Measurements from ENCODE around the gene LRIG1.
A peak's percentile ranks its signal among the peaks of the same experiment; 100 is the strongest.

Gene LRIG1

DNA sequence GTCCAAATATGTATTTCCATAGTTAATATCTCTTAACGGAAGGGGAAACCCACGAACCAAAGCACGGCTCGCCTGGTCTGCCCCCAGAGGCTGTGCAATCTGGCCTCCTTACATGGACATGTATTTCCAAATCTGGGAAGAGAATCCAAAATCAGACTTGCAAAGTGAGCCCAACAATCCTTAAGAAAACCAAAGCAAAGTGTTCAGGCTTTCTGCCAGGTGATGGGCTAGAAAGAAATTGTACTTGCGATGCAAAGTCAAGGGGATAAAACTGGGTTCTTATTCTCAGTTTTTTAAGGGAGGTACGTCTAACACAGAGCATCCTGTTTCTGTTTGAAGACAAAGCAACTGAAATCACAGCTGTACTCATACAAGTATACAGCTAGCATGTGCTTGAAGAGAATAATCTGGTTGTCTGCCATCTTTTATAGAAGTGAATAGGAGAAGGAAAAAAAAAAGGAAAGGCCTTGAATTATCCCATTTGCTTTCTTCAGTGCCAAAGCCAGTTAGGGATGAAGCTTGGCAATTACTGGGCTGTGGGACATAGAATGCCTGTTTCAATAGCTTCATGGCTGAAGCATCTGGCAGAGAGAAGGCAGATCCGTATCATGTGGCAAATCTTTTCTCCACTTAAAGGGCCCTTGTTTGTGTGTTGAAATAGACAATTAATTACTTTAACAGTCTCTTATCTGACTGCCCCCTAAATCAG is 48.4 kb downstream of the LRIG1 start:
- no peak overlapping the region for H3K4me3 Mint-ChIP-seq
- no peaks in the 10 kb centered on the region for H3K27me3 Mint-ChIP-seq
- DNase-seq (no peak), ATAC-seq (no peak)
- H3K9me3 Mint-ChIP-seq, result no peaks in the 10 kb centered on the region
- no peak overlapping the region for H3K27ac Mint-ChIP-seq
- H3K4me1 Mint-ChIP-seq, result no peaks in the 10 kb centered on the region

DNA sequence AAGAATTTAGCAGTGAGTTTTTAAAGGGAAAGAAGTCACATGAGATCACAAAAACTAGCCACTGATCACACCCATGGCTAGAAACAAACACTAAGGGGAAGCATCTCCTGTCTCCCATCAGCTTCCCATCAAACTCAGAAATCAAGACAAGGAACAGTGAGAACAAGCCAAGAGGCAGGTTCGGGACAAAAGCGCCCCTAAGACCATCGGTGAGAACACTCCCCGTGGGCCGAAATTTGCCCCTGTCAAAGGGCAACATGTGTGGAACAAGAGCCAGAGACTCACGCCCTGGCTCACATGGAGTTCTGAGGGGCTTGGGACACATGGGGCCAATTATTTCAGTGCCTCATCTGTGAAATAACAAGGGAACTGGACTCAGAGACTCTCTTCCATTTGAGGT is 49.1 kb downstream of the LRIG1 start:
- ATAC-seq (no peak), DNase-seq (no peak)
- H3K27me3 Mint-ChIP-seq, result no peaks in the 10 kb centered on the region
- H3K4me1 Mint-ChIP-seq, result no peaks in the 10 kb centered on the region
- no peaks in the 10 kb centered on the region for H3K9me3 Mint-ChIP-seq
- no peak overlapping the region for H3K4me3 Mint-ChIP-seq
- H3K27ac Mint-ChIP-seq, result no peak overlapping the region

DNA sequence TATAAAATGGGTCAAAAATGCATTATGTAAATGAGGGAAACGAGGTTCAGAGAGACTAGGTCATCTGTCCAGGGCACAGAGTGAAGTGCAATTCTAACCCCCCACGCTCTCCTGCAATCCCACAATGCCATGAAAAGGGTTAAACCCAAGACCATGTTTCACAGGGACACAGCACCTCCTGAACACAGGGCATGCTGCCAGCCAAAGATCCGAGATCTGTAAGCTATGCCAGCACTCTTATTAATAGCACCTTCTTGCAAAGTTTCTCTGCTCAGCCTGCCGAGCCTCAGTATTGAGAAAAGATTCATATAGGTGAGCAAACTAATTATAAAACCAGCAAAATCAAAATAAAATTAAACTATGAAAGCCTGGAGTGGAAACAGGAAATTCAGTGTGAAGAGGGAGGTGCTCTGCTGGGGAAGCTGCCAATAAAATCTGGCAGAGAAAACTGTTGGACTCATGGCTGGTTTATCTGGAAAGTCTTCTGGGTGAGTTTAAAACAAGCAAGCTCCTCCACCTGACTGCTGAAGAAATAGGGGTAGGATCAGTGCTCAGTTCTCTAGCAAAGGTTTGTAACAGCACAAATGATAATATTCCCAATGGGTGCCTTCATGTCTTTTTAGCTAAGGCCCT is 50.3 kb downstream of the LRIG1 start:
- Mint-ChIP-seq H3K27ac (no peak overlapping the region), H3K4me3 (no peak overlapping the region), H3K4me1 (no peaks in the 10 kb centered on the region), H3K9me3 (no peaks in the 10 kb centered on the region), H3K27me3 (no peaks in the 10 kb centered on the region)
- ATAC-seq (no peak), DNase-seq (no peak)

DNA sequence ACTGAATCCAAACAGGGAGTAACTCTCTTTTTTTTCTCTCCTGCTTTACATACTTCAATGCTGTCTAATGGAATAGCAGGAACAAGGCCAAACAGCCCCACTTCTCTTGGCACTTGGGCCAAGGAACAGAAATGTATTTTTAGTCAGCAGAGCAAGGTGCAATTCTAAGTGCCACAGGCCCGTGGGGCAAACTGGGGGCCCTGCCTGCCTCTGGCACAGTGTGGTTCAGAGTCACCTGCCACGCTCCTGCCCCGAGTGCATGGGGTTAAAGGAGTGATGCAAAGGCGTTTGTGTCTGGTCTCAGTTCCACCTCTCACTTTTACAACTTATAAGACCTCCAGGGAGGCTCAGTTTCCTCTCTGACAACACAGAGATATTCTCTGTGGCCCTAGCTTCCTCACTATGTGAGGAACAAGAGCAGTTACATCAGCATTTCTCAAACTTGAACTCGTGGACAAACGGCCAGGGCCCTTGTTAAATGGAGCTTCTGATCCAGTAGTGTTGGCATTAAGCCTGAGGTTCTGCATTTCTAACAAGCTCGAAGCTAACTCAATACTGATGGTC is 51.3 kb downstream of the LRIG1 start:
- no peaks in the 10 kb centered on the region for H3K4me1 Mint-ChIP-seq
- H3K4me3 Mint-ChIP-seq, result no peak overlapping the region
- H3K27me3 Mint-ChIP-seq, result no peaks in the 10 kb centered on the region
- no peaks in the 10 kb centered on the region for H3K9me3 Mint-ChIP-seq
- H3K27ac Mint-ChIP-seq, result peak overlapping the region in 1 of 2 donors; percentile 42
- ATAC-seq (no peak), DNase-seq (no peak)

DNA sequence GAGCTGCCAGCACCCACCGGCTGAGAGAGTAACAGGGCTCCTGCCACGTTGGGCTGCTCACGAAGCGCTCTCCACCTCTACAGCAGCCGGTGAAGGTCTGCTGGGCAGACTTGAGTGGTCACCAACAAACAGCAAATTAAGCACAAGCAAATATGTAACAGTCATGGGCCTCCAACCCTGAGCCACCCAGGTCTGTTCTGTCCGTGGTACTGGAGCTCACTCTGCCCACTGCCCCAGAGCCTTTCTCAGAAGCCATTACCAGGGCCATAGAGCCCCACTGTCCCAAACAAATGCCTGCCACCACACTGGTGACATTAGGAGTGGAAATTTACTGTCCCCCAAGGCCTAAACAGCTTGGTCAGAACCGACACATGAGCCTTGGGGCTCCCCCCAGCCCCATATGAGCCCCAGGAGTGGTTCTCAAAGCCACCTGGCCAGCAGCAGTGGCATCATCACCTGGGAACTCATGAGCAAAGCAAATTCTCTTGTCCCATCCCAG is 56.6 kb downstream of the LRIG1 start:
- DNase-seq (no peak), ATAC-seq (no peak)
- Mint-ChIP-seq H3K4me1 (peaks cover 15% of the 10 kb centered on the region), H3K27ac (no peak overlapping the region), H3K4me3 (no peak overlapping the region), H3K9me3 (no peaks in the 10 kb centered on the region), H3K27me3 (no peaks in the 10 kb centered on the region)

DNA sequence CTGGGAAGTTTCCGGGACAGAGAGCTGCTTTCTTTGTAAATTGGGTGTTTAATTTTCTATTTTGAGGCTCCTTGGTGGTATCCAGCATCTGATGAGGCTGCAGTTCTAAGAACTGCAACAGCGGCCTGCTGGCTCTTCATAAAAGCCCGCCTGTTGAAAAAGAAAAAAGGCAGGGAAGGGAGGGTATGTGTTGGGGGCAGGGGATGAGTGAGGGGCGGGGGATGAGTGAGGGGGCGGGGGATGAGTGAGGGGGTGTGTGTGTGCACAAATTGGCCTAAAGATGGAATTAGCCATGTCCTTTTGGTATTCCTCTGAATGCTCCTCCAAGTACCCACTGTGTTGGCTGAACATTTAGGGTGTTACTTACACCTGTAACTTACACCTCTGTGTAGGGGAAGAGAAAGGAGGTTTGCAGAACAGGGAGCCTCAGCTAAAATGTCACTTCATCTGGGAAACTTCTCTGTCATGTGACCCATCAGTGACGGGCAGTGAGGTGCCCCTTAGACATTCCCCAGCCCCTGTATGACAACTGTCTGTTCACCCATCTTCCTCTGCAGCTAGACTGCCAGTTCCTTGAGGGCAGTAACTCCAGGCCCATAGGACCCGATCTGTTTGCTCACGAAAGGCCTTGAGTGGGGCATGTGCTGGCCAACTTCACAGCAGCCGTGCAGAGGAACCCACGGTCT is 57.6 kb downstream of the LRIG1 start:
- ATAC-seq (no peak), DNase-seq (no peak)
- Mint-ChIP-seq H3K27me3 (no peaks in the 10 kb centered on the region), H3K4me3 (no peak overlapping the region), H3K27ac (no peak overlapping the region), H3K9me3 (no peaks in the 10 kb centered on the region), H3K4me1 (peaks cover 15% of the 10 kb centered on the region)

DNA sequence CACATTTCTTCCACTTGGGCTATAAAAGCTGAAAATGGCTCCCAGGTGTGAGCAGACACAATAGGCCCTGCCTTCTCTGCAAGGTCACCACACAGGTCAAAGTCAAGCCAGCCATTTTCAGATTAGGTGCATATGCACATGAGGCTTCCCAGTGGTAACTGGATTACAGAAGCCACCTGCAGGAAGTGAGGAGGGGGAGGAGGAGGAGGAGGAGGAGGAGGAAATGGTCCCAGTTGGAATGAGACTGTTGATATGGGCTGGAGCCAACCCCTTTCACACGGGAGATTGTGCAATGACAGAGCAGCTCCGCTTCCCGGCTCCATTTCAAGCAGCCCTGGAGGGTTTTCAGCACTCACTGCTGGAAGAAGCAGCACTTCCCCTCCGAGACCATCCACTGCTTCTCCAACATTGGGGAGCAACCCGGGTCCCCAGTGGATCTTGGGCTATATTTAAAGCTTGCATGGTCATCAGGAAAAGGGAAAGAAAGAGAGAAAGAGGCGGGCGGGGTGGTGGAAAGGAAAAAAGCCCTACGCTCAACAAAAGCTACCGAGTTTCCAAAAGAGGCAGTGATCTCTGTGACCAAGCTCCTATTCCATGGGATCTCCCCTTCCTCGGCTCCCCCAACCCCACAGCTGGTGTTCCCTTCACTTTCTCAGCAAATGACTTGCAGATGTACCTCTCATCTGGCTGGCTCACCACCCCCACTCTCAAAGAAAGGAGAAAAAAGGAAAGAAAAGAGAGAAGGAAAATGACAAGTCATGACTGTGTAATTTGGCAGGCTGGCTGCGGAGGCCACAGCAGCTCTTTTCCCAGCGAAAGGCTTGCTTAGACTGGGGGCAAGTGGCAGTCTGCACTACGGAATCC is 58.3 kb downstream of the LRIG1 start:
- no peaks in the 10 kb centered on the region for H3K9me3 Mint-ChIP-seq
- H3K27ac Mint-ChIP-seq, result peak overlapping the region in 1 of 2 donors; percentile 2
- ATAC-seq (no peak), DNase-seq (no peak)
- no peak overlapping the region for H3K4me3 Mint-ChIP-seq
- H3K27me3 Mint-ChIP-seq, result peaks cover 5% of the 10 kb centered on the region
- peaks cover 15% of the 10 kb centered on the region for H3K4me1 Mint-ChIP-seq

DNA sequence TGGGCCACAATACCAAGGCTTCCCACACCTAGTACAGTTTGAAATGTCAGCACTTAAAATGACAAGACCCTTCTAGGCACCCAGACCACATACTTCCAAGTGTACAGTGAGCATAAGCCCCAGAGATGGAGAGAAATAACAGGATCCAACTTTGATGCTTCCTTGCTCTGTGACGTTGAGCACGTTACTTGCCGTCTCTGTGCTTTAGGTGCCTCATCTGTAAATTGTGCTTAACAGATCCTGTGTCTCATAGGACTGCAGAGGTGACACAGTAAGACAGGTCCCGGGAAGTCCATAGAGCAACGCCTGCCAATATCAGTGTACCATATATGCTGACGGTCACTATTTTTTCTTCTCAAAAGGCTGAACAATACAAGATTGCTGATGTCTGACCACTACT is 59.1 kb downstream of the LRIG1 start:
- H3K4me3 Mint-ChIP-seq, result no peak overlapping the region
- H3K9me3 Mint-ChIP-seq, result no peaks in the 10 kb centered on the region
- DNase-seq (no peak), ATAC-seq (no peak)
- H3K27ac Mint-ChIP-seq, result no peak overlapping the region
- H3K27me3 Mint-ChIP-seq, result peaks cover 13% of the 10 kb centered on the region
- H3K4me1 Mint-ChIP-seq, result peaks cover 15% of the 10 kb centered on the region

DNA sequence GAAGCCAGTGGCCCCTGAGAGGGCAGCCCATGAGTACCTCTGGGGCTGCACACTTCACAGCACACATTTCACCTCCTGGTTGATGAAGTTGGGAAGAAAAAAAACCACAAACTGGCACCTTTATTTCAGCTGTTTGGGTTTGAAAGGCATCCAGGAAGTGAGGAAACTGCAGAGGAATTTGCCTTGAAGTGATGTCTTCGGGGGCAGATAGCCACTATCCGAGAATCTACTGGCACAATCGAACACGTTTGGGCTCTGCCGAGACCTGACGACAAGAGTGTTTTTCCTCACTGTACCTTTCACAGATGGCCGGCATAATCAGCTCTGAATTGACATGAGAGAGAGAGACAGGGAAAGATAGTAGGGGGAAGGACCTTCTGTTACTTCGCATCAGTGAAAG is 59.7 kb downstream of the LRIG1 start:
- DNase-seq (no peak), ATAC-seq (no peak)
- H3K4me1 Mint-ChIP-seq, result peaks cover 15% of the 10 kb centered on the region
- peaks cover 19% of the 10 kb centered on the region for H3K27me3 Mint-ChIP-seq
- no peaks in the 10 kb centered on the region for H3K9me3 Mint-ChIP-seq
- H3K4me3 Mint-ChIP-seq, result no peak overlapping the region
- H3K27ac Mint-ChIP-seq, result peak overlapping the region in 1 of 2 donors; percentile 7

DNA sequence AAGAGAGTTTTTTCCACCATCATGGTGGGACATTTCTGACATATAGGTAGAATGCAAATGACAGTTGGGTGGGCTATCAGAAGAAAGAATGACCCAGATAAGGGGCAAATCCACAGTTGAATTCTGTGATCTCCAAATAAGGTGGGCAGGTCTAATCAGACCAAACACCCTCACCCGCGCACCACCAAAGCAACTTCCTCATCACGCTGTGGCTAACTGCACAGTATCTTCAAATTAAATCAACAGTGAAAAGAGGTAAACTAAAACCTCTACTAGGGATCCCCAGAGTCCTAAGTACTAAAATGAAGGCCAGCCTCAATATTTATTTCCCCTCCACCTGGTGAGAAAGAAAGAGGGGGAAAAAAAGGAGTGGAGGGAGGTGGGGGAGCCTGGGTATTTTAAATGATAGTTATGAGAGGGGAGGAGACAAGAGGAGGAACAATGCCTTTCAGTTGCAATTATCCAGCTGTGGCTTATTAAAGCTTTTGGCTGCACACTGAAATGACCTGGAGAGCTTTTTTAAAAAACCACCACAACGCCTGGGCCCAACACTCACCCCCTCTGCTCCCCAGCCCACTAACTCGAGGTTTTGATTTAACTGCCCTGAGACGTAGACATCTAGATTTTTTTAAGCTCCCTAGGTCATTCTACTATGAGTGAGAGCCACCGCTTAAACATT is 61.0 kb downstream of the LRIG1 start:
- H3K4me3 Mint-ChIP-seq, result no peak overlapping the region
- H3K4me1 Mint-ChIP-seq, result peaks cover 15% of the 10 kb centered on the region
- peaks cover 20% of the 10 kb centered on the region for H3K27me3 Mint-ChIP-seq
- no peak overlapping the region for H3K27ac Mint-ChIP-seq
- DNase-seq, result no peak
- ATAC-seq, result no peak
- no peaks in the 10 kb centered on the region for H3K9me3 Mint-ChIP-seq

DNA sequence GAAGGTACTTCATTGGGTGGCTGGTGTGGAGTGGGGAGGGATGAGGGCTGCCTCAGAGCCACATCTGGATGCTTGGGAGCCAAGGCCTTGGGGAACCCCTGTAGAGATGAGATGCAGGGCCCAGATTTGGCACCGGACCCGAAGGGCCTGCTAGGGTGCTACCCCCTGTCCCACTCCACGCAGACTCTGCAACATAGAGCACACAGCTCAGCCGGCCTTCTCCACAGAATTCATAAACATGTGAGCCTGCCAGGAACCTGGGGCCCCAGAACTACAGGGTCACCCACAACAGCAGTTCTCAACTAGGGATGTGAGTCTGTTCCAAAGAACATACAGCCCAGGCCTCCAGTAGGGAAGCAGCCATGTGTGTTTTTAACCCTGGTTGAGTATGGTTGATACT is 62.8 kb downstream of the LRIG1 start:
- H3K9me3 Mint-ChIP-seq, result no peaks in the 10 kb centered on the region
- no peak overlapping the region for H3K4me3 Mint-ChIP-seq
- no peak overlapping the region for H3K27ac Mint-ChIP-seq
- peak; percentile 26 for ATAC-seq
- H3K27me3 Mint-ChIP-seq, result peaks cover 20% of the 10 kb centered on the region
- peaks cover 25% of the 10 kb centered on the region for H3K4me1 Mint-ChIP-seq
- DNase-seq, result no peak

DNA sequence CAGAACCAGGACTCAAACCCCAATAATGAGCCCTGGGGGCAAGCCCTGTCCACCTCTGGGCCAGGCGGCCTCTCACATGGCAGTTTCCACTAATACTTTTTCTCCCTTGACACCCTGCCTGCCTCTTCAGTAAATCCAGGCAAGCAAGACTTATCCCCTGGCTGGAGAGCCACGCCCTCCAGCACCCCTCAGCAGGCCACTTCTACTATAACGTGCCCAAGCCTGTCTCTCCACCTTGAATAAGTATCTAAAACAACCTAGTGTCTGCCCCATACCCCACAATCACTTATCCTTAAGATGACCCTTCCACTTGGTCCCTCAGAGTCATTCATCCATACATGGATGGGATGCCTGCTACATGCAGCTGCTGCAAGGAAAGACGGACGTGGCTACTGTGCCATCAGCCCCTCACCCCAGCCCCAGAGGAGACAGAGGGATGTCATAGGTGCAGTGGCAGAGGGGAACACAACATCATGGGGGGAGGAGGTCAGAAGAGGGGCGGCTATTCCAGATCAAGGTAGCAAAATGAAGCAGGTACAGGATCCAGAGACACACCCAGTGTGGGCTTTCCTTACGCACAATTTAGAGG is 63.4 kb downstream of the LRIG1 start:
- DNase-seq, result no peak
- no peak for ATAC-seq
- H3K4me3 Mint-ChIP-seq, result no peak overlapping the region
- peaks cover 20% of the 10 kb centered on the region for H3K27me3 Mint-ChIP-seq
- H3K4me1 Mint-ChIP-seq, result peaks cover 25% of the 10 kb centered on the region
- H3K27ac Mint-ChIP-seq, result peak overlapping the region in 1 of 2 donors; percentile 54
- no peaks in the 10 kb centered on the region for H3K9me3 Mint-ChIP-seq

DNA sequence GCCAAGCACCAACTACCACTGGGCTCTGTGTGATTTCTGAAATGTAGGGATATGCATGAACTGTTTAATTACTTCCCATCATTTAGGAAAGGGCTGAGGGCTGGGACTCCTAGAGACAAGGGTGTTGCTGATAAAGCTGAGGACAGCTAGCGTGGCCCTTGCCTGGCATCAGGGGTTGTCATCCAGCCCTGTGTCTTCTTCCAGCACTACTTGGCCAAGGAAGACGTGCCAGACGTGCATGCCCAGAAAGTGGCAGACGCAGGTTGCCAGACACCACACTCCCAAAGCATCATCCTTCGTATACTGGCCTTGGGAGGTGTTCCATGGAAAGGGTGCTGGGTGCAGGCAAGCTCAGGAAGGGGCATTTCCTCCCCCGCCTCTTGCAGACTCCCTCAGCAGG is 64.8 kb downstream of the LRIG1 start:
- no peak overlapping the region for H3K27ac Mint-ChIP-seq
- no peaks in the 10 kb centered on the region for H3K9me3 Mint-ChIP-seq
- H3K4me1 Mint-ChIP-seq, result peaks cover 22% of the 10 kb centered on the region
- H3K4me3 Mint-ChIP-seq, result no peak overlapping the region
- DNase-seq, result no peak
- ATAC-seq, result no peak
- H3K27me3 Mint-ChIP-seq, result peaks cover 20% of the 10 kb centered on the region

DNA sequence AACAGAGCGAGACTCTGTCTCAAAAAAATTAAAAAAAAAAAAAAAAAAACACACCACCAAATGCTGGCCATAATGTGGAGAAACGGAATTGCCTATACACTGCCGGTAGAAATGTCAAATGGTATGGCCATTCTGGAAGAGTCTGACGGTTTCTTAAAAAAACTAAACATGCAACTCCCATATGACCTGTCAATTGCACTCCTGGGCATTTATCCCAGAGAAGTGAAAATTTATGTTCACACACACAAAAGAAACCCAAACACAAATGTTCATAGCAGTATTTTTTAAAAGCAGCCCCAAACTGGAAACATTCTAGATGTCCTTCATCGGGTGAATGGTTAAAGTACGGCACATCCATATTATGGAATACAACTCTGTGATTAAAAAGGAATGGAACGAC is 66.1 kb downstream of the LRIG1 start:
- H3K27ac Mint-ChIP-seq, result no peak overlapping the region
- peaks cover 20% of the 10 kb centered on the region for H3K27me3 Mint-ChIP-seq
- no peaks in the 10 kb centered on the region for H3K9me3 Mint-ChIP-seq
- no peak overlapping the region for H3K4me3 Mint-ChIP-seq
- DNase-seq, result no peak
- ATAC-seq, result no peak
- peaks cover 12% of the 10 kb centered on the region for H3K4me1 Mint-ChIP-seq

DNA sequence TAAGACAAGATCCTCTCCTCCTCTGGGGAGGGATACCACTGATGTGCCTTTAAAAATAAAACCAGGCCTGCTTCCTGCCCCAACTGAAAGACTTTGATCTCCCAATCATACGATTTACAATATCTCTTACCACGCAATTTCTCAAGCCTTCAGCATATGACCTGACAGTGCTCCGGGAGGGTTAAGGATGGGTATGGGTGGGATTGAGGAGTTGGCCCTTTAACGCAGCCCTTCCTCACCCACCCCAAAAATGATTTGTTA is 67.4 kb downstream of the LRIG1 start:
- peaks cover 10% of the 10 kb centered on the region for H3K4me1 Mint-ChIP-seq
- ATAC-seq, result no peak
- DNase-seq, result no peak
- H3K4me3 Mint-ChIP-seq, result no peak overlapping the region
- no peaks in the 10 kb centered on the region for H3K9me3 Mint-ChIP-seq
- peaks cover 20% of the 10 kb centered on the region for H3K27me3 Mint-ChIP-seq
- peak overlapping the region in 1 of 2 donors; percentile 36 for H3K27ac Mint-ChIP-seq

Data from stimulated activated naive CD8-positive, alpha-beta T cell treated with anti-CD3 and anti-CD28 coated beads, Interleukin-15, amount 100 ng/mL, for 72 hours (primary cell).